GM23248 (cell line): ENCODE results near the gene GLYATL2. TPM values are rescaled to one million over a fixed set of nuclear protein-coding genes. Genes with fewer than 3 reads are reported as not detected.

ENCODE experiments used
- DNase-seq: peaks from one replicate; pipeline ENCODE4 v3.0.0-alpha.2; 2015
- H2AFZ ChIP-seq: fragments of 200-600 bp; sonication (generic); 2 replicates; pipeline ENCODE4 v1.6.1; 2016; ENCODE audit warnings: antibody characterized with exemption
- H3F3A ChIP-seq: fragments of 200-600 bp; sonication (generic); 2 replicates; pipeline ENCODE4 v1.6.1; 2016; ENCODE audit warnings: mild to moderate bottlenecking, antibody characterized with exemption, mixed run types; ENCODE audit not compliant: insufficient read depth
- H3K27ac ChIP-seq: fragments of 200-600 bp; sonication (generic); 2 replicates; pipeline ENCODE4 v1.5.1; 2016; ENCODE audit warnings: mild to moderate bottlenecking
- H3K27me3 ChIP-seq: fragments of 200-600 bp; sonication (generic); replicated peaks from 2 replicates; pipeline ENCODE4 v1.6.1; 2016; ENCODE audit warnings: mild to moderate bottlenecking; ENCODE audit not compliant: insufficient read depth
- H3K36me3 ChIP-seq: fragments of 200-600 bp; sonication (generic); 2 replicates; pipeline ENCODE4 v1.6.1; 2016; ENCODE audit warnings: low read depth, mild to moderate bottlenecking
- H3K4me1 ChIP-seq: fragments of 200-600 bp; sonication (generic); 2 replicates; pipeline ENCODE4 v1.6.1; 2016; ENCODE audit warnings: mild to moderate bottlenecking; ENCODE audit not compliant: insufficient read depth
- H3K4me2 ChIP-seq: fragments of 200-600 bp; sonication (generic); one replicate; pipeline ENCODE4 v1.6.1; 2016; ENCODE audit warnings: mild to moderate bottlenecking; ENCODE audit not compliant: unreplicated experiment
- H3K4me3 ChIP-seq: fragments of 200-600 bp; sonication (generic); 2 replicates; pipeline ENCODE4 v1.5.1; 2016; ENCODE audit warnings: mild to moderate bottlenecking
- H3K79me2 ChIP-seq: fragments of 200-600 bp; sonication (generic); 2 replicates; pipeline ENCODE4 v1.6.1; 2016; ENCODE audit warnings: mild to moderate bottlenecking; ENCODE audit not compliant: insufficient read depth
- H3K9ac ChIP-seq: fragments of 200-600 bp; sonication (generic); 2 replicates; pipeline ENCODE4 v1.6.1; 2016; ENCODE audit warnings: mild to moderate bottlenecking
- H3K9me2 ChIP-seq: fragments of 200-600 bp; sonication (generic); 2 replicates; pipeline ENCODE4 v1.6.1; 2016; ENCODE audit warnings: mixed run types, mild to moderate bottlenecking, moderate library complexity; ENCODE audit not compliant: insufficient read depth
- H3K9me3 ChIP-seq: fragments of 200-600 bp; sonication (generic); one replicate; pipeline ENCODE4 v1.6.1; 2017; ENCODE audit warnings: low read depth
- H4K20me1 ChIP-seq: fragments of 200-600 bp; sonication (generic); 2 replicates; pipeline ENCODE4 v1.6.0; 2016; ENCODE audit not compliant: insufficient read depth
- EZH2 ChIP-seq: fragments of 200-600 bp; sonication (generic); IDR thresholded peaks from 2 replicates; pipeline ENCODE4 v1.6.1; 2018; ENCODE audit warnings: antibody characterized with exemption, mild to moderate bottlenecking; ENCODE audit not compliant: insufficient read depth, poor library complexity, severe bottlenecking
- EZH2phosphoT487 ChIP-seq: fragments of 200-600 bp; sonication (generic); IDR thresholded peaks from 2 replicates; pipeline ENCODE4 v1.6.1; 2018; ENCODE audit warnings: antibody characterized with exemption, moderate library complexity, mild to moderate bottlenecking, low read depth; ENCODE audit not compliant: insufficient read depth
- WGBS, 2 experiments: methylation state at CpG; one replicate each; pipeline ENCODE4 v1.1.6; 2015 to 2017; ENCODE audit warnings: low lambda C conversion rate in 2 of 2, low coverage in 1 of 2; ENCODE audit errors: missing lambda C conversion rate in 2 of 2; 5-methylcytosine and 5-hydroxymethylcytosine counted together
- in situ Hi-C: fragments of 300-500 bp; cut with MboI; formaldehyde crosslinking; loops from 2 replicates; pipeline ENCODE4 v1.15.0; 2020
- polyA plus RNA-seq: library from polyadenylated mRNA; unstranded; fragments of >200 nt; fragmentation: Nextera tagmentation; extraction: Ambion mirVana; gene quantifications from 2 replicates; pipeline ENCODE4 v1.2.1, GENCODE V29; 2016
- total RNA-seq: library from RNA; depleted of rRNA; stranded (reverse); fragments of >200 nt; shearing (Covaris generic); gene quantifications from 2 replicates; pipeline ENCODE4 v1.2.3, GENCODE V29; 2014; rRNA removed

GLYATL2 gene
- total and polyA plus RNA-seq, 2 experiments from 2014 or later: 0.29 to 0.65 TPM

GRCh38 chr11:58786693-58787092 lies 57.8 kb downstream of the GLYATL2 start:
- Histone ChIP-seq H3K4me1 (0 out of 2 replicates have a peak, but pooled peaks cover 7% of the 10 kb centered on the region), H3K9ac (no peak overlapping the region), H3K36me3 (no peaks in the 10 kb centered on the region), H3F3A (no peaks in the 10 kb centered on the region), H3K79me2 (no peaks in the 10 kb centered on the region), H3K9me2 (no peaks in the 10 kb centered on the region), H3K4me2 (no peak overlapping the region), H2AFZ (peak overlapping the region; percentile 30; the same call in 1 of the 2 replicates), H3K27ac (no peak overlapping the region), H3K4me3 (no peak overlapping the region), H3K27me3 (peaks cover 12% of the 10 kb centered on the region), H3K9me3 (no peaks in the 10 kb centered on the region), H4K20me1 (no peaks in the 10 kb centered on the region)
- peak; percentile 45 for DNase-seq
- 59 to 67% methylated on average over 3 of the region's 3 CpGs for WGBS, 2 experiments
- TF ChIP-seq EZH2 (no peak), EZH2phosphoT487 (no peak)
- in situ Hi-C loops: loop anchor here (10.0 kb wide), 1 partner anchor 132 kb away; no protein-coding TSS in a partner anchor

- no peaks in the 10 kb centered on the region for H3K79me2 ChIP-seq
- in situ Hi-C loops: loop anchor here (10.0 kb wide), 1 partner anchor 130 kb away; no protein-coding TSS in a partner anchor
Measured at GRCh38 chr11:58784995-58785394, 59.5 kb downstream of the GLYATL2 start.

More at GRCh38 chr11:58784995-58785394, 59.5 kb downstream of the GLYATL2 start:
- H2AFZ ChIP-seq: no peak overlapping the region
- H3K4me3 ChIP-seq: no peak overlapping the region
- H3K9me3 ChIP-seq: no peaks in the 10 kb centered on the region
- TF ChIP-seq EZH2phosphoT487: no peak
- TF ChIP-seq EZH2: no peak
- H4K20me1 ChIP-seq: no peaks in the 10 kb centered on the region
- no peaks in the 10 kb centered on the region for H3K27me3 ChIP-seq
- no peaks in the 10 kb centered on the region for H3K9me2 ChIP-seq
- H3K9ac ChIP-seq: no peak overlapping the region
- no peaks in the 10 kb centered on the region for H3K36me3 ChIP-seq
- DNase-seq: no peak
- no peak overlapping the region for H3K4me2 ChIP-seq
- no peak overlapping the region for H3K27ac ChIP-seq
- 0 out of 2 replicates have a peak, but pooled peaks cover 7% of the 10 kb centered on the region for H3K4me1 ChIP-seq
- H3F3A ChIP-seq: no peaks in the 10 kb centered on the region

Other genes with a start within 250 kb of the GLYATL2 start
- gene CNTF, start 222.0 kb downstream of the GLYATL2 start, total RNA-seq: 1.6 and 3.9 TPM in 2 replicates
- 0.23 and 0.46 TPM in 2 replicates for gene CNTF, start 222.0 kb downstream of the GLYATL2 start, polyA plus RNA-seq
- gene GLYAT, start 112.8 kb downstream of the GLYATL2 start, total RNA-seq: not detected in 2 replicates
- not detected in 2 replicates for gene GLYAT, start 112.8 kb downstream of the GLYATL2 start, polyA plus RNA-seq
- gene GLYATL1, start 94.8 kb upstream of the GLYATL2 start, total RNA-seq: not detected in 2 replicates
- 0.22 and 0.54 TPM in 2 replicates for gene GLYATL1, start 94.8 kb upstream of the GLYATL2 start, polyA plus RNA-seq
- not detected in 2 replicates for gene GLYATL1B, start 241.6 kb upstream of the GLYATL2 start, total RNA-seq
- gene GLYATL1B, start 241.6 kb upstream of the GLYATL2 start, polyA plus RNA-seq: not detected in 2 replicates